Ovary (tissue), 9 donors: ENCODE measurements around the gene DOK1. TPM values are rescaled to one million over a fixed set of nuclear protein-coding genes. Genes with fewer than 3 reads are reported as not detected.

Experiments used
- DNase-seq, 5 donors: peaks; one replicate each; pipeline ENCODE4 v3.0.0-alpha.2; 2019 to 2020
- H3K27ac ChIP-seq, 2 donors: fragments of 200-600 bp; one replicate each; pipeline versions ENCODE4 v1.5.1 to v1.8.0; 2019 to 2022
- H3K27me3 ChIP-seq: fragments of 200-600 bp; one replicate; pipeline ENCODE4 v1.8.0; 2022
- H3K36me3 ChIP-seq: fragments of 200-600 bp; sonication (generic); one replicate; pipeline ENCODE4 v1.5.1; 2019
- H3K4me1 ChIP-seq: one replicate; pipeline ENCODE4 v1.8.1; 2013; ENCODE audit warnings: mild to moderate bottlenecking, moderate library complexity; ENCODE audit not compliant: insufficient read depth
- H3K4me3 ChIP-seq: fragments of 200-600 bp; sonication (generic); one replicate; pipeline ENCODE4 v1.5.1; 2017
- H3K9me3 ChIP-seq, 2 donors: fragments of 200-600 bp in 1 of 2; sonication (generic) in 1 of 2; one replicate each; pipeline versions ENCODE4 v1.5.1 to v1.8.1; 2013 to 2019; ENCODE audit warnings: mild to moderate bottlenecking in 1 of 2, moderate library complexity in 1 of 2
- EP300 ChIP-seq: sonication (generic); formaldehyde crosslinking; IDR thresholded peaks from one replicate; pipeline ENCODE4 v1.6.1; 2017; ENCODE audit warnings: antibody characterized with exemption
- POLR2A ChIP-seq: fragments of 450-650 bp; IDR thresholded peaks from one replicate; pipeline ENCODE4 v1.6.1; 2017; ENCODE audit warnings: antibody characterized with exemption, mild to moderate bottlenecking, moderate library complexity
- WGBS, 3 donors: extraction: QIAGEN DNeasy Blood & Tissue Kit in 1 of 3; methylation state at CpG; one replicate each; pipeline versions ENCODE4 v1.1.5 to v1.1.7; 2013 to 2017; 5-methylcytosine and 5-hydroxymethylcytosine counted together
- intact Hi-C, 4 donors: fragments of 100-400 bp; cut with DNase I; formaldehyde crosslinking; loops; one replicate each; pipeline versions ENCODE4 v1.11.0 to v1.15.1; 2022 to 2023
- polyA plus RNA-seq, 2 donors: library from polyadenylated mRNA; stranded (reverse); fragments of 200-250 nt in 1 of 2; fragments of 350-450 nt in 1 of 2; fragmentation: Illumina TruSeq in 1 of 2; extraction: RNeasy Lipid Tissue Mini Kit (QIAGEN cat#74804) in 1 of 2; gene quantifications; one replicate each; pipeline ENCODE4 v1.2.3, GENCODE V29; 2013 to 2014
- total RNA-seq, 7 donors: library from RNA; depleted of rRNA in 2 of 7; stranded (reverse); fragments of >200 nt in 2 of 7; fragmentation: NEBNext Ultra II Directional in 3 of 7; extraction: Animal tissue kit (Norgen Biotek cat#: 25700) in 3 of 7; gene quantifications; one replicate each; pipeline versions ENCODE4 v1.1.0 to v1.2.4, GENCODE V29; 2016 to 2023
- TF ChIP-seq, protein P1 (sequence below), 3 donors: fragments of 450-650 bp in 2 of 3; fragments of 200-600 bp in 1 of 3; IDR thresholded peaks; one replicate each; pipeline versions ENCODE4 v1.5.1 to v1.8.0; 2016 to 2022; ENCODE audit warnings: antibody characterized with exemption in 3 of 3, mild to moderate bottlenecking in 1 of 3
- donor health status: DM: no; HTN: no; CAD: no; lungs with moderate emphysema.
- donor health status: DM: no; HTN: no; CAD: no.
- donor health status: Bipolar disorder and iron deficiency.
- donor health status: DM: yes; HTN: yes; CAD: no.
- donor health status: DM: no; HTN: no; CAD: no.
- donor health status: DM: yes; HTN: yes; CAD: no.

DOK1 gene
- total and polyA plus RNA-seq, 9 donors: 6.5 to 16.0 (median 12.9) TPM

DNA sequence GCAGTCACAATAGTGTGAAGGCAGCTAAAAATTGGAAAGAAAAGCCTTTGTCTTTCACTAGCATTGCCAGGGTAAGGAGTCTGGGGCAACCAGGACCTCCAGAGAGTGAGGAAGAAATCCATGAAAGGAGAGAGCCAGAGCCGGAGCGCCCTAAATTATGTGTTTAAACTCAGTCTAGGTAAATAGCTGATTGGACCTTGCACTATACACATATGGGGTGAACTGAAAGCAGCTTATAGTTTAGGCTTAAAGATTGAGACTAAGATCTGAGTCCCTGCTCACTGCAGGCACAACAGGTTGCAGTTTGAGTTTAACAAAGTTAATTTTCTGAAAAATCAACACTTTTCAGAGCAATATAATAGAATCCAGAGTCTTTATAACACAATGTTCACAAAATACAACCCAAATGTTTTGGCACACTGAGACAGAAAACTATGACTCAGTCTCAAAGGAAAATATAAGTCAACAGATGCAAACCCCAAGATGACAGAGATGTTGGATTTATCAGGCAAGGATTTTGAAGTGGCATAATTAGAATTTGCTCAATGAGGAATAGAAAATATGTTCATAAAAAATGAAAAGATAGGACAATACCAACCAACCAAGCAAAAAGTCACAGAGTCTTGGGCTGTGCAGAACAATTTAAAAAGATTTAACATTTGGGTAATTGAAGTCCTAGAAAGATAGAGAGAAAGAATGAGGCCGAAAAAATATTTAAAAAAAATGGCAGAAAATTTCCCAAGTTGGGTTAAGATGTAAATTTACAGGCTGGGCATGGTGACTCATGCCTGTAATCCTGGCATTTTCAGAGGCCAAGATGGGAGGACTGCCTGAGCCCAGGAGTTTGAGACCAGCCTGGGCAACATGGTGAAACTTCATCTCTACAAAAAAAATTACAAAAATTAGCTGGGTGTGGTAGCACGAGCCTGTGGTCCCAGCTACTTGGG is 39.6 kb downstream of the DOK1 start:
- no peak for TF ChIP-seq POLR2A
- TF ChIP-seq EP300: no peak
- TF ChIP-seq, protein P1, sequence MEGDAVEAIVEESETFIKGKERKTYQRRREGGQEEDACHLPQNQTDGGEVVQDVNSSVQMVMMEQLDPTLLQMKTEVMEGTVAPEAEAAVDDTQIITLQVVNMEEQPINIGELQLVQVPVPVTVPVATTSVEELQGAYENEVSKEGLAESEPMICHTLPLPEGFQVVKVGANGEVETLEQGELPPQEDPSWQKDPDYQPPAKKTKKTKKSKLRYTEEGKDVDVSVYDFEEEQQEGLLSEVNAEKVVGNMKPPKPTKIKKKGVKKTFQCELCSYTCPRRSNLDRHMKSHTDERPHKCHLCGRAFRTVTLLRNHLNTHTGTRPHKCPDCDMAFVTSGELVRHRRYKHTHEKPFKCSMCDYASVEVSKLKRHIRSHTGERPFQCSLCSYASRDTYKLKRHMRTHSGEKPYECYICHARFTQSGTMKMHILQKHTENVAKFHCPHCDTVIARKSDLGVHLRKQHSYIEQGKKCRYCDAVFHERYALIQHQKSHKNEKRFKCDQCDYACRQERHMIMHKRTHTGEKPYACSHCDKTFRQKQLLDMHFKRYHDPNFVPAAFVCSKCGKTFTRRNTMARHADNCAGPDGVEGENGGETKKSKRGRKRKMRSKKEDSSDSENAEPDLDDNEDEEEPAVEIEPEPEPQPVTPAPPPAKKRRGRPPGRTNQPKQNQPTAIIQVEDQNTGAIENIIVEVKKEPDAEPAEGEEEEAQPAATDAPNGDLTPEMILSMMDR (IDR thresholded peaks at IDR 0.05): no peak
- no peaks in the 10 kb centered on the region for H3K27me3 ChIP-seq
- no peaks in the 10 kb centered on the region for H3K4me1 ChIP-seq
- no peak for DNase-seq
- H3K4me3 ChIP-seq: no peak overlapping the region
- intact Hi-C loops: no loop called here
- H3K36me3 ChIP-seq: no peaks in the 10 kb centered on the region
- no peak overlapping the region for H3K27ac ChIP-seq
- 72 to 84% (median 74%) methylated on average over 4 of the region's 4 CpGs for WGBS, 3 donors
- no peaks in the 10 kb centered on the region for H3K9me3 ChIP-seq

- Histone ChIP-seq H3K4me3 (no peak overlapping the region), H3K9me3 (no peaks in the 10 kb centered on the region), H3K4me1 (no peaks in the 10 kb centered on the region), H3K27ac (no peak overlapping the region), H3K36me3 (no peaks in the 10 kb centered on the region), H3K27me3 (no peaks in the 10 kb centered on the region)
- no peak for TF ChIP-seq EP300
- TF ChIP-seq, protein P1 (IDR thresholded peaks at IDR 0.05): no peak
- no peak for TF ChIP-seq POLR2A
- intact Hi-C loops: no loop called here
- no peak for DNase-seq
- WGBS, 3 donors: 51 to 65% (median 57%) methylated on average over 1 of the region's 1 CpG
Measured at GRCh38 chr2:74596584-74596983, 42.1 kb downstream of the DOK1 start.

DNA sequence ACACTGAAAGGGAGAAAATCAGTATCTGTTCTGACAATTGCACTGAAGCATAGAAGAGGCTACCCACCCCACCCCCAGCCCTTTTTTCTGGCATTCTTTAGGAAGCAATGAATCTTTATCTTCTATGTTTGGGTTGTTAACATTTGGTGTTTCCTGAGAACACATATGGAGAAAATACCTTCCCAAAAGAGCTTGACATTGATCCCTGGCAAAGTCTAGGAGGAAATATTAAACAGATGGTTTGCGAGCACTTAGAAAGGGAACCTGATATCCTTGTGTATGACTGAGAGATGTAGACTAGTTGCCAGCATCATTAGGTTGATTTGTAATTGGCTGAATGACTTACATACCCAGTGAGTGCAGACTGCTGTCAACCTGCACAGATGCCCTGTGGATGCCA is 42.9 kb downstream of the DOK1 start:
- Histone ChIP-seq H3K27ac (no peak overlapping the region), H3K4me3 (no peak overlapping the region), H3K4me1 (no peaks in the 10 kb centered on the region), H3K9me3 (no peaks in the 10 kb centered on the region), H3K27me3 (no peaks in the 10 kb centered on the region), H3K36me3 (no peaks in the 10 kb centered on the region)
- TF ChIP-seq, protein P1 (IDR thresholded peaks at IDR 0.05): no peak
- no peak for TF ChIP-seq POLR2A
- no peak for TF ChIP-seq EP300
- WGBS, 3 donors: 11 to 35% (median 17%) methylated on average over 1 of the region's 1 CpG
- no peak for DNase-seq
- intact Hi-C loops: no loop called here

DNA sequence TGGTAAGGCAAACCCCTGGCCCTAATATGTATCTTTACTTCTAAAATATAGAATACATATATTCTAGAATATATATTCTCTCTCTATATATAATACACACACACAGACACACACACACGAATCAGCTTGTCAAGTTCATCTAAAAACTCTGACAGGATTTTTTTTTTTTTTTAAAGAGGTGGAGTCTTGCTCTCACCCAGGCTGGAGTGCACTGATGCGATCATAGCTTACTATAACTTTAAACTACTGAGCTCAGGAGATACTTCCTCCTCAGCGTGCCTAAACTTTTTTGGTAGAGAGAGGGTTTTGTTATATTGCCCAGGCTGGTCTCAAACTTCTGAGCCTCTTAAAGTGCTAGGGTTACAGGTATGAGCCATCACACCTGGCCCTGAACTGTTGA is 45.2 kb downstream of the DOK1 start:
- no peaks in the 10 kb centered on the region for H3K27me3 ChIP-seq

More for the DNA sequence above, 45.2 kb downstream of the DOK1 start:
- Histone ChIP-seq H3K4me1 (no peaks in the 10 kb centered on the region), H3K27ac (no peak overlapping the region), H3K9me3 (no peaks in the 10 kb centered on the region), H3K4me3 (no peak overlapping the region), H3K36me3 (no peaks in the 10 kb centered on the region)
- TF ChIP-seq EP300: no peak
- TF ChIP-seq, protein P1 (IDR thresholded peaks at IDR 0.05): no peak
- no peak for TF ChIP-seq POLR2A
- WGBS, 3 donors: 54 to 73% (median 65%) methylated on average over 3 of the region's 3 CpGs
- intact Hi-C loops: no loop called here
- DNase-seq: no peak
